HepG2 (cell line): ENCODE data around the gene SLC26A4. TPM values are rescaled to one million over a fixed set of nuclear protein-coding genes. Genes with fewer than 3 reads are reported as not detected.

ENCODE experiments used
- AKAP8 ChIP-seq: sonication (generic); formaldehyde crosslinking; IDR thresholded peaks from 2 replicates; pipeline ENCODE4 v1.5.1; 2020; ENCODE audit warnings: mild to moderate bottlenecking, missing genetic modification reagents
- CBX1 ChIP-seq: IDR thresholded peaks from one replicate; pipeline ENCODE4 v1.6.1; 2016; ENCODE audit warnings: antibody characterized with exemption, low read depth
- FOXO1 ChIP-seq: sonication (generic); formaldehyde crosslinking; IDR thresholded peaks from 2 replicates; pipeline ENCODE4 v1.4.0; 2020; ENCODE audit warnings: missing genetic modification reagents
- NBN ChIP-seq: fragments of 450-650 bp; conservative IDR thresholded peaks from 2 replicates; pipeline ENCODE4 v1.6.1; 2017
- PITX1 ChIP-seq: sonication (generic); formaldehyde crosslinking; IDR thresholded peaks from 2 replicates; pipeline ENCODE4 v1.5.1; 2020; ENCODE audit warnings: mild to moderate bottlenecking, missing genetic modification reagents
- POLR2AphosphoS2 ChIP-seq: IDR thresholded peaks from 2 replicates; pipeline ENCODE4 v1.6.1; 2011; ENCODE audit warnings: low read depth, low read length, improper control_type of control experiment
- RFX5 ChIP-seq: IDR thresholded peaks from 2 replicates; pipeline ENCODE4 v1.6.1; 2011; ENCODE audit warnings: low read depth, low read length, improper control_type of control experiment
- SMAD3 ChIP-seq: sonication (generic); formaldehyde crosslinking; IDR thresholded peaks from 2 replicates; pipeline ENCODE4 v1.4.0; 2020; ENCODE audit warnings: missing genetic modification reagents
- U2AF1 ChIP-seq: fragments of 200-400 bp; formaldehyde crosslinking; optimal IDR thresholded peaks from 2 replicates; pipeline ENCODE3; 2017; ENCODE audit warnings: mild to moderate bottlenecking, low read depth, low read length
- ZFYVE20 ChIP-seq: sonication (generic); formaldehyde crosslinking; IDR thresholded peaks from 2 replicates; pipeline ENCODE4 v1.8.0; 2023; ENCODE audit warnings: low read depth, mild to moderate bottlenecking, moderate library complexity, missing genetic modification reagents, borderline replicate concordance
- ZNF253 ChIP-seq: sonication (generic); formaldehyde crosslinking; IDR thresholded peaks from 2 replicates; pipeline ENCODE4 v1.8.0; 2022; ENCODE audit warnings: mild to moderate bottlenecking, missing genetic modification reagents, borderline replicate concordance
- ZNF343 ChIP-seq: sonication (generic); formaldehyde crosslinking; IDR thresholded peaks from 2 replicates; pipeline ENCODE4 v1.4.0; 2020; ENCODE audit warnings: mild to moderate bottlenecking, missing genetic modification reagents
- ZNF432 ChIP-seq: sonication (generic); formaldehyde crosslinking; IDR thresholded peaks from 2 replicates; pipeline ENCODE4 v1.5.0; 2020; ENCODE audit warnings: missing genetic modification reagents, mild to moderate bottlenecking, borderline replicate concordance
- ZNF589 ChIP-seq: sonication (generic); formaldehyde crosslinking; conservative IDR thresholded peaks from 2 replicates; pipeline ENCODE4 v1.8.0; 2022; ENCODE audit warnings: mild to moderate bottlenecking, moderate library complexity, missing genetic modification reagents
- ZNF746 ChIP-seq: sonication (generic); formaldehyde crosslinking; IDR thresholded peaks from 2 replicates; pipeline ENCODE4 v1.8.0; 2022; ENCODE audit warnings: mild to moderate bottlenecking, missing genetic modification reagents
- ZNF749 ChIP-seq: sonication (generic); formaldehyde crosslinking; IDR thresholded peaks from 2 replicates; pipeline ENCODE4 v1.8.0; 2022; ENCODE audit warnings: mild to moderate bottlenecking, missing genetic modification reagents, moderate library complexity, borderline replicate concordance
- ZNF792 ChIP-seq: IDR thresholded peaks from 2 replicates; pipeline ENCODE4 v1.6.1; 2016
- ZSCAN12 ChIP-seq: sonication (generic); formaldehyde crosslinking; IDR thresholded peaks from 2 replicates; pipeline ENCODE4 v1.9.0; 2021; ENCODE audit warnings: mild to moderate bottlenecking, missing genetic modification reagents
- polyA plus RNA-seq, 8 experiments: library from polyadenylated mRNA; depleted of rRNA in 3 of 8; stranded (reverse) in 7 of 8; unstranded in 1 of 8; fragments of >200 nt; fragmentation: Illumina TruSeq in 4 of 8; extraction: Trizol in 4 of 8; gene quantifications; 2 replicates each; pipeline versions ENCODE4 v1.2.1 to v1.2.3, GENCODE V29; 2011 to 2016; ENCODE audit warnings: low read depth in 4 of 8, missing spikeins in 1 of 8, mixed read lengths in 1 of 8; ENCODE audit not compliant: insufficient read depth in 1 of 8
- total RNA-seq, 5 experiments: library from RNA; depleted of rRNA; stranded (reverse); fragments of >200 nt; fragmentation: Illumina TruSeq; extraction: Trizol; gene quantifications; 2 replicates each; pipeline ENCODE4 v1.2.3, GENCODE V29; 2016; ENCODE audit warnings: low read depth in 1 of 5
- TF ChIP-seq, protein P1 (sequence below): IDR thresholded peaks from 2 replicates; pipeline ENCODE4 v1.6.1; 2012; ENCODE audit warnings: low read depth, low read length, improper control_type of control experiment
- TF ChIP-seq, protein P2 (sequence below): sonication (generic); formaldehyde crosslinking; IDR thresholded peaks from 2 replicates; pipeline ENCODE4 v1.8.1; 2023; ENCODE audit warnings: mild to moderate bottlenecking, missing genetic modification reagents, borderline replicate concordance
- TF ChIP-seq, protein P3 (sequence below): IDR thresholded peaks from 2 replicates; pipeline ENCODE4 v1.6.1; 2016; ENCODE audit warnings: missing biosample characterization, missing genetic modification reagents, low read depth
- TF ChIP-seq, protein P4 (sequence below): sonication (generic); formaldehyde crosslinking; conservative IDR thresholded peaks from 2 replicates; pipeline ENCODE4 v1.4.0; 2020; ENCODE audit warnings: missing genetic modification reagents
- TF ChIP-seq, protein P5 (sequence below): IDR thresholded peaks from 2 replicates; pipeline ENCODE4 v1.6.1; 2016; ENCODE audit warnings: mild to moderate bottlenecking
- TF ChIP-seq, protein P6 (sequence below): sonication (generic); formaldehyde crosslinking; IDR thresholded peaks from 2 replicates; pipeline ENCODE4 v1.5.0; 2020; ENCODE audit warnings: missing genetic modification reagents

Gene SLC26A4
- total and polyA plus RNA-seq, 2 of the 13 experiments (the other 11 are each of a cell fraction or from before 2014, with no cell fraction given) = 0.08 to 0.11 TPM

DNA sequence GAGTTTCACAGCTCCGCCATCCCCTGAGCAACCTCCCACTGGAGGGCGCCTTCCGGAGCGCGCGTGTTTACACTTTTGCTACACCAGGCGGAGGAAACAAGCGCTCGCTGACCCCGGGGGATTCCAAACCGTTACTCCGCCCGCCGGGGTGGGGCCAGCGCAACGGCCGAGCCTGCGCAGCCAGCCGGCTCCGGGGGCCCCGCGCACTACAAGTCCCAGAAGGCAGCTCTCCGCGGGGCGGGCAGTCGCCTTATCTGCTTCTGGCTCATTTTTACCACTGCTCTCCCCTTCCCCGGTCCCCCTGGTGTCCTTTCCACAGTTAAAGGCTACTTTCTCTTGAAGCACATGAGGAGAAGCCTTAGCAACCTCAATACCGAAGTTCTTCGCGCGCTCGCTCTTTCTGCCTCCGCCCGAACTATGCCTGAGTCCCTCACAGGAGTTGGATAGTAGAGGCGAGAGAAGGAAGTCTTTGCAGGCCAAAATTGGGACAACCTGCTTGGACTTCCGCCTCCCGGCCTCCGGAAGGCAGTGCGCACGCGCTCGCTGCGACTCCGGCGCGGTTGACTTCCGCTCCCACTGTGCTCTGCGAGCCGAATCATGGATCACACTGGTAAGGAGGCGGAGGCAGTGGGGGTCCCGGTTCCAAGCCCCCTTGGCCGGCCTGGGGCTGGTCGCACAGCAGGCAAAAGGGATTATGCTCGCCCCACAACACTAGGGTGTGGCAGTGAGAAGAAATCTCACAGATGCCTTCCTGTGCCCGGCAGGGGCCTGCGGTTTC is 83.1 kb downstream of the SLC26A4 start, which contains the start of gene CBLL1 (continued):
- TF ChIP-seq ZNF432 (CRISPR knock-in tag) = no peak
- peak; percentile 19; the same call in 1 of the 2 replicates for TF ChIP-seq RFX5
- TF ChIP-seq, protein P1, sequence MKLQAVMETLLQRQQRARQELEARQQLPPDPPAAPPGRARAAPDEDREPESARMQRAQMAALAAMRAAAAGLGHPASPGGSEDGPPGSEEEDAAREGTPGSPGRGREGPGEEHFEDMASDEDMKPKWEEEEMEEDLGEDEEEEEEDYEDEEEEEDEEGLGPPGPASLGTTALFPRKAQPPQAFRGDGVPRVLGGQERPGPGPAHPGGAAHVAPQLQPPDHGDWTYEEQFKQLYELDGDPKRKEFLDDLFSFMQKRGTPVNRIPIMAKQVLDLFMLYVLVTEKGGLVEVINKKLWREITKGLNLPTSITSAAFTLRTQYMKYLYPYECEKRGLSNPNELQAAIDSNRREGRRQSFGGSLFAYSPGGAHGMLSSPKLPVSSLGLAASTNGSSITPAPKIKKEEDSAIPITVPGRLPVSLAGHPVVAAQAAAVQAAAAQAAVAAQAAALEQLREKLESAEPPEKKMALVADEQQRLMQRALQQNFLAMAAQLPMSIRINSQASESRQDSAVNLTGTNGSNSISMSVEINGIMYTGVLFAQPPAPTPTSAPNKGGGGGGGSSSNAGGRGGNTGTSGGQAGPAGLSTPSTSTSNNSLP = no peak; the same call in 1 of the 2 replicates
- TF ChIP-seq U2AF1 = peak; percentile 45
- TF ChIP-seq NBN = no peak
- no peak for TF ChIP-seq ZNF749 (CRISPR knock-in tag)
- TF ChIP-seq, protein P2, sequence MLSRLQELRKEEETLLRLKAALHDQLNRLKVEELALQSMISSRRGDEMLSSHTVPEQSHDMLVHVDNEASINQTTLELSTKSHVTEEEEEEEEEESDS = no peak
- no peak for TF ChIP-seq ZNF746 (CRISPR knock-in tag)
- TF ChIP-seq AKAP8 (CRISPR knock-in tag) = no peak; the same call in 1 of the 2 replicates
- no peak; the same call in 1 of the 2 replicates for TF ChIP-seq ZNF589 (CRISPR knock-in tag)
- TF ChIP-seq, protein P3, sequence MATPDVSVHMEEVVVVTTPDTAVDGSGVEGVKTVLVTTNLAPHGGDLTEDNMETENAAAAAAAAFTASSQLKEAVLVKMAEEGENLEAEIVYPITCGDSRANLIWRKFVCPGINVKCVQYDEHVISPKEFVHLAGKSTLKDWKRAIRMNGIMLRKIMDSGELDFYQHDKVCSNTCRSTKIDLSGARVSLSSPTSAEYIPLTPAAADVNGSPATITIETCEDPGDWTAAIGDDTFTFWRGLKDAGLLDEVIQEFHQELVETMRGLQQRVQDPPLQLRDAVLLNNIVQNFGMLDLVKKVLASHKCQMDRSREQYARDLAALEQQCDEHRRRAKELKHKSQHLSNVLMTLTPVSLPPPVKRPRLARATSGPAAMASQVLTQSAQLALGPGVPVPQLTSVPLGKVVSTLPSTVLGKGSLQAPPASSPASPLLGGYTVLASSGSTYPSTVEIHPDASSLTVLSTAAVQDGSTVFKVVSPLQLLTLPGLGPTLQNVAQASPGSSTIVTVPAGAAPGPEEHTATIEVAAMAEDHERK (CRISPR knock-in tag) = no peak
- TF ChIP-seq, protein P4, sequence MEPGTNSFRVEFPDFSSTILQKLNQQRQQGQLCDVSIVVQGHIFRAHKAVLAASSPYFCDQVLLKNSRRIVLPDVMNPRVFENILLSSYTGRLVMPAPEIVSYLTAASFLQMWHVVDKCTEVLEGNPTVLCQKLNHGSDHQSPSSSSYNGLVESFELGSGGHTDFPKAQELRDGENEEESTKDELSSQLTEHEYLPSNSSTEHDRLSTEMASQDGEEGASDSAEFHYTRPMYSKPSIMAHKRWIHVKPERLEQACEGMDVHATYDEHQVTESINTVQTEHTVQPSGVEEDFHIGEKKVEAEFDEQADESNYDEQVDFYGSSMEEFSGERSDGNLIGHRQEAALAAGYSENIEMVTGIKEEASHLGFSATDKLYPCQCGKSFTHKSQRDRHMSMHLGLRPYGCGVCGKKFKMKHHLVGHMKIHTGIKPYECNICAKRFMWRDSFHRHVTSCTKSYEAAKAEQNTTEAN (CRISPR knock-in tag) = 0 out of 2 replicates have a peak, but pooled peaks have one; percentile 31
- TF ChIP-seq ZNF792 (CRISPR knock-in tag) = peak; percentile 51; the same call in 1 of the 2 replicates
- TF ChIP-seq, protein P5, sequence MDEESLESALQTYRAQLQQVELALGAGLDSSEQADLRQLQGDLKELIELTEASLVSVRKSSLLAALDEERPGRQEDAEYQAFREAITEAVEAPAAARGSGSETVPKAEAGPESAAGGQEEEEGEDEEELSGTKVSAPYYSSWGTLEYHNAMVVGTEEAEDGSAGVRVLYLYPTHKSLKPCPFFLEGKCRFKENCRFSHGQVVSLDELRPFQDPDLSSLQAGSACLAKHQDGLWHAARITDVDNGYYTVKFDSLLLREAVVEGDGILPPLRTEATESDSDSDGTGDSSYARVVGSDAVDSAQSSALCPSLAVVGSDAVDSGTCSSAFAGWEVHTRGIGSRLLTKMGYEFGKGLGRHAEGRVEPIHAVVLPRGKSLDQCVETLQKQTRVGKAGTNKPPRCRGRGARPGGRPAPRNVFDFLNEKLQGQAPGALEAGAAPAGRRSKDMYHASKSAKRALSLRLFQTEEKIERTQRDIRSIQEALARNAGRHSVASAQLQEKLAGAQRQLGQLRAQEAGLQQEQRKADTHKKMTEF = peak; percentile 80
- TF ChIP-seq POLR2AphosphoS2 = no peak
- TF ChIP-seq ZNF253 (CRISPR knock-in tag) = no peak; the same call in 1 of the 2 replicates
- TF ChIP-seq ZFYVE20 (CRISPR knock-in tag) = no peak
- TF ChIP-seq PITX1 (CRISPR knock-in tag) = peak; percentile 58
- peak; percentile 96 for TF ChIP-seq FOXO1
- no peak for TF ChIP-seq ZSCAN12 (CRISPR knock-in tag)
- TF ChIP-seq SMAD3 (CRISPR knock-in tag) = peak; percentile 17; the same call in 1 of the 2 replicates
- TF ChIP-seq, protein P6, sequence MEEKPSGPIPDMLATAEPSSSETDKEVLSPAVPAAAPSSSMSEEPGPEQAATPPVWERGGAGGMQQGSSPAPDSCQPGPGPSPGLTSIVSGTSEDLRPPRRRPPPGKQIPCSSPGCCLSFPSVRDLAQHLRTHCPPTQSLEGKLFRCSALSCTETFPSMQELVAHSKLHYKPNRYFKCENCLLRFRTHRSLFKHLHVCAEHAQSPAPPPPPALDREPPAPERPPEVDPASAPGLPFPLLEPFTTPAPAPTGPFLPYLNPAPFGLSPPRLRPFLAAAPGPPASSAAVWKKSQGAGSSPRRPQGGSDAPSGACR (CRISPR knock-in tag) = no peak
- no peak for TF ChIP-seq CBX1
- no peak for TF ChIP-seq ZNF343 (CRISPR knock-in tag)
